HUES64 (cell line): Measurements from ENCODE around the gene ALDH1A3.

Source experiments
- H3K27ac ChIP-seq: 2 replicates; pipeline ENCODE4 v1.7.0; 2013; ENCODE audit warnings: low read depth, low read length, inconsistent platforms
- H3K27me3 ChIP-seq: 2 replicates; pipeline ENCODE4 v1.6.1; 2013; ENCODE audit warnings: mild to moderate bottlenecking, low read length; ENCODE audit not compliant: insufficient read depth
- H3K36me3 ChIP-seq: 2 replicates; pipeline ENCODE4 v1.6.1; 2013; ENCODE audit warnings: mild to moderate bottlenecking, low read length; ENCODE audit not compliant: insufficient read depth
- H3K4me1 ChIP-seq: 2 replicates; pipeline ENCODE4 v1.6.1; 2013; ENCODE audit warnings: mild to moderate bottlenecking, low read length, moderate library complexity; ENCODE audit not compliant: insufficient read depth
- H3K4me3 ChIP-seq: 2 replicates; pipeline ENCODE4 v1.5.1; 2013; ENCODE audit warnings: mild to moderate bottlenecking, low read length, moderate library complexity
- H3K9ac ChIP-seq: 2 replicates; pipeline ENCODE4 v1.6.1; 2013; ENCODE audit warnings: mild to moderate bottlenecking, low read depth, low read length
- H3K9me3 ChIP-seq: 2 replicates; pipeline ENCODE4 v1.6.1; 2013; ENCODE audit warnings: low read depth, low read length; ENCODE audit not compliant: insufficient read depth
- WGBS: fragments of 150-250, 120-280 bp; methylation state at CpG from one replicate; pipeline ENCODE4 v1.1.7; 2013; ENCODE audit warnings: missing lambda C conversion rate; 5-methylcytosine and 5-hydroxymethylcytosine counted together

ALDH1A3 gene

DNA sequence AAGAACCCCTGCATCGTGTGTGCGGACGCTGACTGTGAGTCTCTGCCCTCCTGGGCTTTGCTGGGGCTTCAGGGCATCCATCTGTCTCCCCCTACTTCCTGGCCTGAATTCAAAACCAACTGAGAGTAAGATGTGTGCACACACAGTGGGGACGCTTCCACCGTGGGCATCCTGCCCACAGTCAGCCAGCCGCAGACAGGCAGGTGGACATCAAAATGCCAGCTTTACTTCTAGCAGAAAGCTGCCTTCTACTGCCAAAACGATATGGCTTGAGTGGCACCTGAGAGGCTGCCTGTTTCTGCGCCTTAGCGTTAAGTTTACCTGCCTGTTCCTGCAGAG is 18.5 kb downstream of the ALDH1A3 start:
- 91% methylated on average over 9 of the region's 9 CpGs for WGBS
- no peaks in the 10 kb centered on the region for H3K27me3 ChIP-seq
- no peak overlapping the region for H3K4me3 ChIP-seq
- no peak overlapping the region for H3K27ac ChIP-seq
- no peaks in the 10 kb centered on the region for H3K9me3 ChIP-seq
- H3K36me3 ChIP-seq, result no peaks in the 10 kb centered on the region
- H3K9ac ChIP-seq, result no peak overlapping the region
- no peaks in the 10 kb centered on the region; the same call in 1 of the 2 replicates for H3K4me1 ChIP-seq

DNA sequence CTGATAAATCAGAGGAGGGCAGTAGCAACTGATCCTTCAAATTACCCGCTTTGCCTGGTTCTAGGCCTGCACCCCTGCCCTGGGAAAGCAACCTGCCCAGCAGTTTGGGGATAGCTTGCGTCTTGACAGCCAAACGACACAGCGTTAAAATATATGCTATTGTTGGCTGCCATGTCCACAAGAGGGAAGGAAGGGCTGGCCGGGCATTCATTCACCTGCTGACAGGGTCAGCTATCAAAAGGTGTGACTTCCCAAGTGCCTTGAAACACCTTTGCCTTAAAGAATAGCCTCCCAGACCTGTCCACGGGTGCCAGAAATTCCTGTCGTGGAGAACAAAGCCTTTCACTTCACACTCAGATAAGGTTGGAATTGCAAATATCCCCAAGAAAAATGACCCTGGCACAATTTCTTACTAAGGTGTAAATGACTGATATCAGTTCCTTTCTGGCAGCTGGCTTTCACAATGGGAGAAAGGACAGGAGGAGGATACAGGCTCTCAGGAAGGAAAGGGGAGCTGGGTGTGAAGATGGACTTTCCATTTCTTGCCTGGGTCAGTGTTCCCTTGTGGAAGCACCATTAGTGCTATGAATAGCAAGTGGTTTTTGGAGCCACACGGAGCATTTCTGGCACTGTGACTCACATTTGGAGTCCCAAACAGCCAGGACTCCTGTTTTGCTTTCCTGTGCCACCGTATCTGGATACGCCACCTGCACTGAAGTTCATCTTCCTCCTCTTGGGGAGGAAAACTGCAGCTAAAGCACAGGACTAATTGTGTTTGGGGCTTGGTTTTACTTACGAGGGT is 19.2 kb downstream of the ALDH1A3 start:
- H3K9me3 ChIP-seq, result no peaks in the 10 kb centered on the region
- no peaks in the 10 kb centered on the region for H3K27me3 ChIP-seq
- no peaks in the 10 kb centered on the region for H3K36me3 ChIP-seq
- H3K9ac ChIP-seq, result no peak overlapping the region
- H3K27ac ChIP-seq, result no peak overlapping the region
- WGBS, result 91% methylated on average over 11 of the region's 11 CpGs
- no peak overlapping the region for H3K4me3 ChIP-seq
- H3K4me1 ChIP-seq, result no peaks in the 10 kb centered on the region; the same call in 1 of the 2 replicates

DNA sequence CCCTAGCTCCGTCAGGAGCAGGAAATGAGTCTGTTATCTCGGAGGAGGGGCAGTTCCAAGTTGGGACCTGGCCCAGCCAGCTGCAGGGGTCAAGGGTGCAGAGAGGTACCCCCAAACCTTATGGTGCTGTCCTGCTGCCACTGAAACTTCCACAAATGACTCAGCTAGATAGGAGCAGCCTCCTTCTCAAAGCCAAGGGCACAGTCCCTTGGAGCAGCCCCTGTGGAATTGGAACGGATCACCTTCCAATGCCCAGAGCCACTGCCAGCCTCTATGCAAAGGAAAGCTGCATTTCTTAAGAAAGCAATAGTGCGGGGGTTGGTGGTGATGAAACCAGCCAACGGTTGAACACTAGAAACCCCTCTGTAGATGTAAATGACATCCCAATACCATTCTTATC is 20.0 kb downstream of the ALDH1A3 start:
- H3K27ac ChIP-seq, result no peak overlapping the region
- H3K9me3 ChIP-seq, result no peaks in the 10 kb centered on the region
- H3K36me3 ChIP-seq, result no peaks in the 10 kb centered on the region
- H3K4me3 ChIP-seq, result no peak overlapping the region
- no peaks in the 10 kb centered on the region for H3K27me3 ChIP-seq
- WGBS, result 79% methylated on average over 5 of the region's 5 CpGs
- H3K9ac ChIP-seq, result no peak overlapping the region
- H3K4me1 ChIP-seq, result no peaks in the 10 kb centered on the region; the same call in 1 of the 2 replicates

DNA sequence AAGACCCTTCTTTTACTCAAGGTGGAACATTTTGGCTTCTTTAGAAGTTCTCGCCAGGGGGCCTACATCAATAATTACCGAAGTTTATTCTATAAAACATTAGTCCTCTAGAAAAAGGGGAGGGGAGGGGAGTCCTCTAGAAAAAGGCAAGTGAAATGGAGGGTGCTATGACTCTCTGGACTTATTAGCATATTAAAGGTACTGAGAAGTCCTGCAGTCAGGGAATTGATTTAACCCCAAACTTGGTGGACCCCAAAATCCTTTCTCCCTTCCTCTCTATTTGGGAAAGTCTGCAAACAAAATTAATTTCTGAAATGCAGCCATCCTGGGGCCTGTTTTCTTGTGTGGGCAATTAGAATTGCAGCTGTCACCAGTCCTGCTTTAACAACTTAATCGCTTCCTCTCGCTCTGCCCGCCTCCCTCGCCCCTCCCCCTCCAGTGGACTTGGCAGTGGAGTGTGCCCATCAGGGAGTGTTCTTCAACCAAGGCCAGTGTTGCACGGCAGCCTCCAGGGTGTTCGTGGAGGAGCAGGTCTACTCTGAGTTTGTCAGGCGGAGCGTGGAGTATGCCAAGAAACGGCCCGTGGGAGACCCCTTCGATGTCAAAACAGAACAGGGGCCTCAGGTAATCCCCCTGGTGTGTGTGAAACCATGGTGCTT is 20.6 kb downstream of the ALDH1A3 start:
- H3K9me3 ChIP-seq, result no peaks in the 10 kb centered on the region
- WGBS, result 89% methylated on average over 13 of the region's 13 CpGs
- H3K9ac ChIP-seq, result no peak overlapping the region
- H3K4me3 ChIP-seq, result no peak overlapping the region
- H3K36me3 ChIP-seq, result no peaks in the 10 kb centered on the region
- H3K27me3 ChIP-seq, result no peaks in the 10 kb centered on the region
- no peak overlapping the region for H3K27ac ChIP-seq
- no peaks in the 10 kb centered on the region; the same call in 1 of the 2 replicates for H3K4me1 ChIP-seq

DNA sequence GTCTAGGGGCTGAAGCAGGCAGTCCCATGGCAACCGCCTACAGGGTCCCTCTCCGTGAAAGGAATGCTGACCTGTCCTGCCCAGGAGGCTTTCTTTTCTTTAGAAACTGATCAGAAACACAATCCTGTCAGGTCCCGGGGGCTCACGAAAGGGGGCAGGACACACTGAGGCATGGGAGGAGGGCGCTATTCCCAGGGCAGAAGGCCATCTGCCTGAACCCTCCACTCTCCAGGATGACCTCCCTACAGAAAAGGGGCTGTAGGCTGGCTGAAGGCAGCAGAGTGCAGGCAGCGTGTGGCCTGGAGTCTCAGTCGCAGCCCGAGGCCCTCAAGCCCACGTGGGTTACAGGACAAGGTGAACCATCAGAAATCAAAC is 21.2 kb downstream of the ALDH1A3 start:
- Histone ChIP-seq H3K36me3 (no peaks in the 10 kb centered on the region), H3K27me3 (no peaks in the 10 kb centered on the region), H3K9me3 (no peaks in the 10 kb centered on the region), H3K9ac (no peak overlapping the region), H3K4me3 (no peak overlapping the region), H3K27ac (no peak overlapping the region), H3K4me1 (no peaks in the 10 kb centered on the region; the same call in 1 of the 2 replicates)
- 77% methylated on average over 9 of the region's 9 CpGs for WGBS

DNA sequence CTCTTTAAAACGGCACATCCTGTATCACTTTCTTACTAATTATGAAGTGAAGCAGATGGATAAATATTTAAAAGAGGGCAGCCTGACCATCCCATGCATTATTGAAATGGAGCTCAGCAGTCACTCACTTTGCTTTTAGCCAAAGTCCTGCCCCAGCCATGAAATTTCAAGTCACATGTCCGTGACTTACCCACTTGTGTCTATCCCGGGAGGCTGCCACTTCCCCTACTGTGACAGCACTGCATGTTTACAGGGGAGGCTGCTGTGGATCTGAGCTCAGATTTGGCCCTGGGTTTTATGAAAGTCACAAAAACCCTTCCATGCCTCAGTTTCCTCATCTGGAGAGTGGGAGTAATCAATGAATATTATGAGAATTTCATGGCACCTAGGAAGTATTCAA is 21.7 kb downstream of the ALDH1A3 start:
- Histone ChIP-seq H3K27me3 (no peaks in the 10 kb centered on the region), H3K9ac (no peak overlapping the region), H3K9me3 (no peaks in the 10 kb centered on the region), H3K4me1 (no peaks in the 10 kb centered on the region; the same call in 1 of the 2 replicates), H3K4me3 (no peak overlapping the region), H3K27ac (no peak overlapping the region), H3K36me3 (no peaks in the 10 kb centered on the region)
- WGBS, result 100% methylated on average over 3 of the region's 3 CpGs

DNA sequence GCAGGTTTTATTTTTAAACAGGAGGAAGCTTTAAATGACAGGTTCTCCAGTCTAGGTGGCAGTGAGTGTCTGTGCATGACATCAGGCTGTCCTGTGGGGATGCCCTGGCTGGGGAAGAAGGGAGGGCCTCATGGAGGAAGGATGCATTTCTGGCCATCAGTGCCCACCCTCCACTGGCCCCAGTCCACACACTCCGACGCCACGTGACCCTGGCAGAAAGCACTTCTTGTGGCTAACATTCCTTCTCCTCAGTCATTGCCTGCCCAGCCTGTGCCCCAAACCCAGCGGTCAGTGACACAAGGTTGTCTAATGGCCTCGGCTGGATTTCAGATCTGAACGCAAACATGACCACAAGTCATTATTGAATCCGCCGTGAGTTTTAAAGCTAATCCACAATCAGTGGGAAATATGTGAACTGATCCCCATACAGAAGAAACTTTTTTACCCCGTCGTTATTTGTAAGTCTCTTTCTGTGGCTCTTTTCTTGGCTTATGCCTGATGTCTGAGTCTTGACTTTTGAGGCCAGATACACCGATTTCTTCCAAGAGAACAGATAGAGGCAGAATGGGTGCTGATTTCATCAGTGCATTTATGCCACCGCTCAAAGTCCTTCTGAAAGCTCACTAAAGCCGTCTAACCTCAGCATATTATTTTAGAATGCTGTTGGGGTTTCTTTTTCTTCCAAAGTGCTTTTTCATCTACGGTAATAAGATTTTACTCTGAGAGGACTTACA is 22.2 kb downstream of the ALDH1A3 start:
- Histone ChIP-seq H3K27me3 (no peaks in the 10 kb centered on the region), H3K27ac (no peak overlapping the region), H3K4me1 (no peaks in the 10 kb centered on the region; the same call in 1 of the 2 replicates), H3K4me3 (no peak overlapping the region), H3K9me3 (no peaks in the 10 kb centered on the region), H3K9ac (no peak overlapping the region), H3K36me3 (no peaks in the 10 kb centered on the region)
- WGBS, result 95% methylated on average over 14 of the region's 14 CpGs

DNA sequence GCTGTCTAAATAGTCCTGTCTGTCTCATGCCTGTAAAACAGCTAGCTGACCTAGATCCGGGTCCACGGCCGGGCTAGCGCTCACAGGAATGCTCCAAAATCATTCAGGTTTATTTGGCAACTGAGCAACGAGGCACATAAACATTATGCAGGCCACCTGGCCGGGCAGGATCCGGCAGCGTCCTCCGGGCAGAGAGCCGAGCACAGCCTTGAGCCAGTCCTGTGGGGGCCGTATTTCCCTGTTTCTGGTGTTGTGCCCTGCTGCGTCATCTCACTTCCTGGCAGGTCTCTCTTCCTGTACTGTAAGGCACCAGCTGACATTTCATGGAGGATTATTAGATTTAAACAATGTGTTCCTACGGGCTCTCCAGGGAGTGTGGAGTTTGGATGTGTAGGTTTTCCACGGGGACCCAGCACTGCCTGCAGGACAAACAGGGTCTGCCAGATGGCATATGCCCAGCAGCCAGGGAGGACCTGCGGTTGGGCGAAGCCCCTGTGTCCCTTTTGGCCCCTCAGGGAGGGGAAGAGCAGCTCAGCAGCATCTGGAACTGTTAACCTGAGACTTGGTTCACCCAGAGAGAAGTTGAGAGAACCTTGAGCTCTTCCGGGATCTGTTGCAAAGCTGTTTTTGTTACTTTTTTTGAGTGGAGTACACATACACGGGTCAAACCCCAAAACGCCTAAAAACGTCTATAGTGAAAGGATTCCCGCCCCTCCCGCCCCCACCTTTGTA is 23.0 kb downstream of the ALDH1A3 start:
- no peak overlapping the region for H3K9ac ChIP-seq

DNA sequence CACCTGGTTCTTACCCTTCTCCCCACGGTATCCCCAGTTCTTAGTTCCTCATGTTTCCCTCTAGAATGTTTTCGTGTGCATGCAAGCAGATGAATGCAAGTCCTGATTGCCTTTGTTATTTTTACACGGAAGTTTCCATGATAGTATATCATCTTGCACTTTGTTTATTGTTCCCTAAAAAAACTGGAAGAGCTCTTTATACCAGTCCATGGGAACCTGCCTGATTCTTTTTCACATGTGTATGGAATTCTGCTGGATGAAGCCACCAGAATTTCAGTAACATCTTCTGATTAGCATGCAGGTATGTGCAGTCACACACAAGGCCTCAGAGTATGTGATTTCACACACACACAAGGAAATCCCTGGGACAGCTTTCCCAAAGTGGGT is 23.5 kb downstream of the ALDH1A3 start:
- H3K27me3 ChIP-seq, result no peaks in the 10 kb centered on the region
- no peaks in the 10 kb centered on the region; the same call in 1 of the 2 replicates for H3K4me1 ChIP-seq
- no peak overlapping the region for H3K4me3 ChIP-seq
- H3K36me3 ChIP-seq, result no peaks in the 10 kb centered on the region
- H3K27ac ChIP-seq, result no peak overlapping the region
- WGBS, result 94% methylated on average over 3 of the region's 3 CpGs
- no peaks in the 10 kb centered on the region for H3K9me3 ChIP-seq
- no peak overlapping the region for H3K9ac ChIP-seq

More for the DNA sequence above, 23.0 kb downstream of the ALDH1A3 start:
- Histone ChIP-seq H3K27me3 (no peaks in the 10 kb centered on the region), H3K4me1 (no peaks in the 10 kb centered on the region; the same call in 1 of the 2 replicates), H3K36me3 (no peaks in the 10 kb centered on the region), H3K9me3 (no peaks in the 10 kb centered on the region), H3K27ac (no peak overlapping the region), H3K4me3 (no peak overlapping the region)
- WGBS, result 92% methylated on average over 22 of the region's 22 CpGs

DNA sequence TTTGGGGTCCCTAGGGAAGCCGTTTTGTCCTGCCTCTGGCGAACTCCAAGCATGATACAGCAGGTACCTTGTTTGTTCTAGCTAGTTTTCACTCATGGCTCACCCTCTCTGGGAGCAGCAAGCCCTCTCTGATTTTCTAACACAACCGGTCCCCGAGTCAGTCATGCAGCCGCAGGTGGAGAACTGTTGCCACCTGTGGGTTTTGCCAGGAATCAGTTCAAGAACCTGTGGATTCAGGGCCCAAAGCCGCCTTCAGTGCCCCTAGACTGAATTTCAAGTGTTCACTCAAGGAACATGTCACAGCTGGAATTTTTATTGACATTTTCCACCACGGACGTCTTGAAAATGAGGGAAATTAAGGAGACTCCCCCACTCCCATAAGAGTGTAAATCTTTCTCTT is 26.2 kb downstream of the ALDH1A3 start:
- Histone ChIP-seq H3K9me3 (no peaks in the 10 kb centered on the region), H3K27me3 (no peaks in the 10 kb centered on the region), H3K27ac (no peak overlapping the region), H3K36me3 (no peaks in the 10 kb centered on the region), H3K4me1 (no peaks in the 10 kb centered on the region; the same call in 1 of the 2 replicates), H3K4me3 (no peak overlapping the region), H3K9ac (no peak overlapping the region)
- 92% methylated on average over 8 of the region's 8 CpGs for WGBS
